SU-DHL-6 (cell line): ENCODE measurements around the gene OBSL1.

Source experiments
- H2AFZ ChIP-seq: fragments of 200-600 bp; sonication (generic); 2 replicates; pipeline ENCODE4 v1.6.1; 2014; ENCODE audit warnings: low read depth, mild to moderate bottlenecking, moderate library complexity, mixed read lengths, antibody characterized with exemption, low read length; ENCODE audit not compliant: severe bottlenecking
- H3F3A ChIP-seq: fragments of 200-600 bp; shearing (Covaris generic); 2 replicates; pipeline ENCODE4 v1.6.0; 2016; ENCODE audit warnings: antibody characterized with exemption, mild to moderate bottlenecking; ENCODE audit not compliant: insufficient read depth
- H3K27ac ChIP-seq: fragments of 200-600 bp; sonication (generic); 2 replicates; pipeline ENCODE4 v1.5.1; 2016; ENCODE audit warnings: low read depth, mild to moderate bottlenecking, low read length, moderate library complexity, mixed read lengths
- H3K27me3 ChIP-seq: fragments of 200-600 bp; sonication (generic), shearing (Covaris generic); 2 replicates; pipeline ENCODE4 v1.6.0; 2014; ENCODE audit warnings: mild to moderate bottlenecking, low read length
- H3K36me3 ChIP-seq: fragments of 200-600 bp; sonication (generic); 2 replicates; pipeline ENCODE4 v1.6.1; 2014; ENCODE audit warnings: mild to moderate bottlenecking, low read length, mixed read lengths
- H3K4me2 ChIP-seq: fragments of 300-600, 200-600 bp; shearing (Covaris generic), sonication (generic); 2 replicates; pipeline ENCODE4 v1.6.0; 2014; ENCODE audit warnings: low read length, low read depth, mild to moderate bottlenecking; ENCODE audit not compliant: poor library complexity, severe bottlenecking
- H3K4me3 ChIP-seq: fragments of 200-600 bp; sonication (generic); 2 replicates; pipeline ENCODE4 v1.5.1; 2014; ENCODE audit warnings: antibody characterized with exemption, low read length, mild to moderate bottlenecking, mixed read lengths; ENCODE audit not compliant: insufficient read depth, poor library complexity, severe bottlenecking
- H3K79me2 ChIP-seq: fragments of 200-600 bp; sonication (generic); 2 replicates; pipeline ENCODE4 v1.6.1; 2014; ENCODE audit warnings: mild to moderate bottlenecking, low read length, moderate library complexity; ENCODE audit not compliant: insufficient read depth
- H3K9ac ChIP-seq: fragments of 200-600 bp; sonication (generic); 2 replicates; pipeline ENCODE4 v1.7.0; 2014; ENCODE audit warnings: mild to moderate bottlenecking, low read length
- H3K9me2 ChIP-seq: fragments of 200-600 bp; sonication (generic); replicated peaks from 2 replicates; pipeline ENCODE4 v1.6.1; 2014; ENCODE audit warnings: low read length; ENCODE audit not compliant: insufficient read depth
- H3K9me3 ChIP-seq: fragments of 200-600 bp; sonication (generic); 2 replicates; pipeline ENCODE4 v1.6.1; 2014; ENCODE audit warnings: low read length, mixed read lengths; ENCODE audit not compliant: insufficient read depth
- H4K20me1 ChIP-seq: fragments of 200-600 bp; sonication (generic); 2 replicates; pipeline ENCODE4 v1.6.1; 2014; ENCODE audit warnings: low read depth, mild to moderate bottlenecking, antibody characterized with exemption, low read length, moderate library complexity, mixed read lengths
- CTCF ChIP-seq: fragments of 200-600 bp; sonication (generic); IDR thresholded peaks from one replicate; pipeline ENCODE4 v1.5.1; 2017; ENCODE audit warnings: antibody characterized with exemption, mild to moderate bottlenecking, low read length, moderate library complexity; ENCODE audit not compliant: insufficient read depth, poor library complexity, severe bottlenecking
- EZH2phosphoT487 ChIP-seq: fragments of 200-600 bp; sonication (generic), shearing (Covaris generic); conservative IDR thresholded peaks from 2 replicates; pipeline ENCODE4 v1.6.1; 2018; ENCODE audit warnings: mild to moderate bottlenecking, antibody characterized with exemption, low read length, moderate library complexity, mixed read lengths

Gene OBSL1

DNA sequence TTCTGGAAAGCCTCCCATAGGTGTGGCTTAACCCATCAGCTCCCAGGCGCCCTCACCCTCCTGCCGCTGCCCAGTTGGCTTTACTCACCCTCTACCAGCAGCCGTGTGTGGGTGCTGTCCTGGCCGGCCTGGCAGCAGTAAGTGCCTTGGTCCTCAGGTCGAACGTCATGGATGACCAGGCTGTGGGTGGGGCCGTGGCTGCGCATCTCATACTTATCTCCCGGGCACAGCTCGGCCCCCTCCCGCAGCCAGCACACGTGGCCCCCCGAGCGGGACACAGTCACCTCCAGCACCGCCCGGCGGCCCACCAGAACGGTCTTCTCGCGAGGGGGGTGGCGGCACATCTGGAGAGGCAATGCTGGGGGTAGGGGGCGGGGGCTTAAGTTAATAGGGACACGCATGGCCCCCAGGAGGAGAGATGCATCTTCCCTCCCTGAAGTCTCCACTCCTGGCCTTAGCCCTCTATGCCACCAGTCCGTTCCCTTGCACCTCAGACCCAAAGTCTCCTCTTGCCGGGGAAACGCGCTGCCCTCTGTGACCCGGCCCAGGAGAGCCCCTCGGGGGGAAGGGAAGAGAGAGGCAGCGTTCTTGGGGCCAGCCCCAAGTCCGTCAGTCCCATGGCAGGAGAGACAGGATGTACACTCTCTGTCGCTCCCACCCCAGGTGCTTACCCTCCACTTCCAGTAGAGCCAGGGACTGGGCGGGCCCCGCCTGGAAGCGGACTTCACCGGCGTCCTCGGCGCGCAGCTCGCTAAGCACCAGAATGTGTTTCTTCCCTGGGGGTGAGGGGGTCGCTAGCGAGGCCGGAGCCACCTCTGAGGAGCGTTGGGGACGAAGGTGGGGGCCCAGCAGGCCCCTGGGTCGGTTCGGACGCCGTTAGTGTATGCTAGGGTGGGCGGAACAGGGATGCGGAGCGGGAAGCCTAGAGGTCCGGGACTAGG lies 19.6 kb downstream of the OBSL1 start:
- Histone ChIP-seq H3K9me2 (no peaks in the 10 kb centered on the region), H3K4me2 (no peak overlapping the region), H3K27ac (no peak overlapping the region), H4K20me1 (no peaks in the 10 kb centered on the region), H3K9ac (no peak overlapping the region), H2AFZ (no peak overlapping the region), H3K79me2 (no peaks in the 10 kb centered on the region), H3F3A (no peaks in the 10 kb centered on the region), H3K9me3 (no peaks in the 10 kb centered on the region), H3K27me3 (no peaks in the 10 kb centered on the region), H3K36me3 (no peaks in the 10 kb centered on the region), H3K4me3 (no peak overlapping the region)
- TF ChIP-seq CTCF (no peak), EZH2phosphoT487 (no peak)

GRCh38 chr2:219549619-219550018 lies 21.7 kb downstream of the OBSL1 start:
- Histone ChIP-seq H2AFZ (no peak overlapping the region), H3K9me2 (no peaks in the 10 kb centered on the region), H3K9me3 (no peaks in the 10 kb centered on the region), H3K4me2 (no peak overlapping the region), H3K27ac (no peak overlapping the region), H3K79me2 (no peaks in the 10 kb centered on the region), H4K20me1 (no peaks in the 10 kb centered on the region), H3K36me3 (no peaks in the 10 kb centered on the region), H3K4me3 (no peak overlapping the region), H3K27me3 (no peaks in the 10 kb centered on the region), H3F3A (no peaks in the 10 kb centered on the region), H3K9ac (no peak overlapping the region)
- no peak for TF ChIP-seq CTCF
- TF ChIP-seq EZH2phosphoT487 = no peak

- no peak overlapping the region for H3K9ac ChIP-seq
- no peak for TF ChIP-seq EZH2phosphoT487
- TF ChIP-seq CTCF = no peak
- no peaks in the 10 kb centered on the region for H3K9me3 ChIP-seq
- no peak overlapping the region for H2AFZ ChIP-seq
- H3K27me3 ChIP-seq = no peaks in the 10 kb centered on the region
- H3K36me3 ChIP-seq = no peaks in the 10 kb centered on the region
- no peak overlapping the region for H3K4me2 ChIP-seq
- no peaks in the 10 kb centered on the region for H3K9me2 ChIP-seq
- no peaks in the 10 kb centered on the region for H4K20me1 ChIP-seq
- no peak overlapping the region for H3K27ac ChIP-seq
- H3K79me2 ChIP-seq = no peaks in the 10 kb centered on the region
- H3F3A ChIP-seq = no peaks in the 10 kb centered on the region
- no peak overlapping the region for H3K4me3 ChIP-seq
Measured at GRCh38 chr2:219548990-219549389, 22.3 kb downstream of the OBSL1 start.
